Sigmoid colon (tissue), 7 donors: Measurements from ENCODE around the gene CCDC120. TPM values are rescaled to one million over a fixed set of nuclear protein-coding genes. Genes with fewer than 3 reads are reported as not detected.
A peak's percentile ranks its signal among the peaks of the same experiment; 100 is the strongest.

ENCODE experiments used
- DNase-seq: peaks from one replicate; pipeline ENCODE4 v3.0.0-alpha.2; 2019
- H3K27ac ChIP-seq, 4 donors: fragments of 200-600 bp; sonication (generic); one replicate each; pipeline ENCODE4 v1.5.1; 2016 to 2019; ENCODE audit warnings: mild to moderate bottlenecking in 1 of 4
- H3K27me3 ChIP-seq, 3 donors: fragments of 200-600 bp; sonication (generic); one replicate each; pipeline ENCODE4 v1.5.1; 2019; ENCODE audit warnings: mild to moderate bottlenecking in 1 of 3
- H3K36me3 ChIP-seq, 4 donors: fragments of 200-600 bp; sonication (generic); one replicate each; pipeline ENCODE4 v1.5.1; 2016 to 2019
- H3K4me1 ChIP-seq, 4 donors: fragments of 200-600 bp; sonication (generic); one replicate each; pipeline ENCODE4 v1.5.1; 2017 to 2019
- H3K4me3 ChIP-seq, 4 donors: fragments of 200-600 bp; sonication (generic); one replicate each; pipeline ENCODE4 v1.5.1; 2017 to 2019; ENCODE audit warnings: mild to moderate bottlenecking in 2 of 4, moderate library complexity in 1 of 4
- H3K9me3 ChIP-seq, 4 donors: fragments of 200-600 bp in 3 of 4; sonication (generic) in 3 of 4; one replicate each; pipeline versions ENCODE4 v1.5.1 to v1.6.1; 2013 to 2019
- CTCF ChIP-seq, 4 experiments: fragments of 450-650 bp in 3 of 4; fragments of 200-600 bp in 1 of 4; IDR thresholded peaks; one replicate each; pipeline ENCODE4 v1.5.1; 2016 to 2019; ENCODE audit warnings: antibody characterized with exemption in 4 of 4, mild to moderate bottlenecking in 3 of 4, moderate library complexity in 2 of 4
- EP300 ChIP-seq, 4 donors: sonication (generic); formaldehyde crosslinking; IDR thresholded peaks; one replicate each; pipeline ENCODE4 v1.6.1; 2017; ENCODE audit warnings: antibody characterized with exemption in 4 of 4
- POLR2A ChIP-seq, 2 donors: fragments of 450-650 bp; IDR thresholded peaks; one replicate each; pipeline ENCODE4 v1.6.1; 2016; ENCODE audit warnings: antibody characterized with exemption in 2 of 2, mild to moderate bottlenecking in 2 of 2, moderate library complexity in 2 of 2
- POLR2AphosphoS5 ChIP-seq, 4 donors: sonication (generic); formaldehyde crosslinking; IDR thresholded peaks; one replicate each; pipeline ENCODE4 v1.6.1; 2017; ENCODE audit warnings: antibody characterized with exemption in 4 of 4
- WGBS, 2 donors: extraction: QIAGEN DNeasy Blood & Tissue Kit; methylation state at CpG; one replicate each; pipeline ENCODE4 v1.1.7; 2013; 5-methylcytosine and 5-hydroxymethylcytosine counted together
- intact Hi-C: fragments of 100-400 bp; cut with DNase I; formaldehyde crosslinking; loops from one replicate; pipeline ENCODE4 v1.15.1; 2023
- polyA plus RNA-seq, 3 donors: library from polyadenylated mRNA; stranded (reverse); fragments of 200-250 nt; gene quantifications; one replicate each; pipeline ENCODE4 v1.2.3, GENCODE V29; 2013
- total RNA-seq, 4 donors: library from RNA; depleted of rRNA; stranded (reverse); fragments of >200 nt; gene quantifications; one replicate each; pipeline ENCODE4 v1.1.0, GENCODE V29; 2016
- donor health status: healthy with polysubstance abuse.
- donor health status: Bipolar disorder and iron deficiency.
- donor health status: healthy.

Gene CCDC120
- total and polyA plus RNA-seq, 7 donors, result 0.71 to 7.6 (median 3.9) TPM

GRCh38 chrX:49102190-49102589 lies 43.4 kb downstream of the CCDC120 start:
- H3K4me3 ChIP-seq, result no peak overlapping the region
- no peaks in the 10 kb centered on the region for H3K9me3 ChIP-seq
- intact Hi-C loops, result loop anchor here (10.0 kb wide), 1 partner anchor 97 kb away; the partner anchor contains the start of gene GRIPAP1
- peaks cover 0 to 3% (median 0%) of the 10 kb centered on the region in 4 donors for H3K4me1 ChIP-seq
- H3K27ac ChIP-seq, result no peak overlapping the region
- TF ChIP-seq POLR2AphosphoS5 (IDR thresholded peaks at IDR 0.05) (no peak), EP300 (IDR thresholded peaks at IDR 0.05) (no peak), CTCF (IDR thresholded peaks at IDR 0.05) (no peak), POLR2A (IDR thresholded peaks at IDR 0.05) (no peak)
- DNase-seq, result no peak
- WGBS, 2 donors, result 78 to 87% methylated on average over 9 of the region's 9 CpGs
- no peaks in the 10 kb centered on the region for H3K36me3 ChIP-seq
- no peaks in the 10 kb centered on the region for H3K27me3 ChIP-seq

- 60 to 81% methylated on average over 3 of the region's 3 CpGs for WGBS, 2 donors
- no peaks in the 10 kb centered on the region for H3K27me3 ChIP-seq
- intact Hi-C loops, result loop anchor here (10.0 kb wide), 1 partner anchor 99 kb away; the partner anchor contains the start of gene GRIPAP1
- H3K4me1 ChIP-seq, result peaks cover 0 to 3% (median 0%) of the 10 kb centered on the region in 4 donors
- no peak overlapping the region for H3K27ac ChIP-seq
- TF ChIP-seq CTCF (IDR thresholded peaks at IDR 0.05) (no peak), POLR2AphosphoS5 (IDR thresholded peaks at IDR 0.05) (no peak), POLR2A (IDR thresholded peaks at IDR 0.05) (no peak), EP300 (IDR thresholded peaks at IDR 0.05) (no peak)
- DNase-seq, result no peak
- H3K36me3 ChIP-seq, result no peaks in the 10 kb centered on the region
- H3K4me3 ChIP-seq, result no peak overlapping the region
- no peaks in the 10 kb centered on the region for H3K9me3 ChIP-seq
Measured at GRCh38 chrX:49103637-49104036, 44.8 kb downstream of the CCDC120 start.

- H3K27ac ChIP-seq, result no peak overlapping the region
- intact Hi-C loops, result loop anchor here (10.0 kb wide), 1 partner anchor 101 kb away; the partner anchor contains the start of gene GRIPAP1
- peaks cover 0 to 6% (median 0%) of the 10 kb centered on the region in 4 donors for H3K36me3 ChIP-seq
- H3K9me3 ChIP-seq, result no peaks in the 10 kb centered on the region
- H3K4me3 ChIP-seq, result no peak overlapping the region
- no peaks in the 10 kb centered on the region for H3K27me3 ChIP-seq
- TF ChIP-seq EP300 (IDR thresholded peaks at IDR 0.05), result no peak
- TF ChIP-seq CTCF (IDR thresholded peaks at IDR 0.05), result no peak
- no peak for TF ChIP-seq POLR2AphosphoS5 (IDR thresholded peaks at IDR 0.05)
- no peak for TF ChIP-seq POLR2A (IDR thresholded peaks at IDR 0.05)
- WGBS, 2 donors, result 95 to 98% methylated on average over 4 of the region's 4 CpGs
- no peak for DNase-seq
- H3K4me1 ChIP-seq, result no peaks in the 10 kb centered on the region
Measured at GRCh38 chrX:49106296-49106695, 47.5 kb downstream of the CCDC120 start.

- Histone ChIP-seq H3K4me1 (no peaks in the 10 kb centered on the region), H3K27ac (no peak overlapping the region)
- WGBS, 2 donors, result 33 to 55% methylated on average over 7 of the region's 7 CpGs
Measured at GRCh38 chrX:49106930-49107329, 48.1 kb downstream of the CCDC120 start.

More at GRCh38 chrX:49106930-49107329, 48.1 kb downstream of the CCDC120 start:
- Histone ChIP-seq H3K9me3 (no peaks in the 10 kb centered on the region), H3K36me3 (peaks cover 0 to 9% (median 0%) of the 10 kb centered on the region in 4 donors), H3K27me3 (no peaks in the 10 kb centered on the region), H3K4me3 (no peak overlapping the region)
- no peak for TF ChIP-seq EP300 (IDR thresholded peaks at IDR 0.05)
- TF ChIP-seq CTCF (IDR thresholded peaks at IDR 0.05), result peak; percentile 17 to 38 (median 26)
- intact Hi-C loops, result loop anchor here (10.0 kb wide), 1 partner anchor 102 kb away; the partner anchor contains the start of gene GRIPAP1
- DNase-seq, result no peak
